IPS DF 19.7 (cell line): ENCODE data around the gene ICE1.

Source experiments
- DNase-seq: peaks from one replicate; pipeline ENCODE4 v3.0.0-alpha.2; 2013; ENCODE audit warnings: low read depth, low spot score

ICE1 gene

GRCh38 chr5:5533927-5534326 is 111.5 kb downstream of the ICE1 start:
- DNase-seq = no peak

GRCh38 chr5:5534333-5534732 is 111.9 kb downstream of the ICE1 start:
- no peak for DNase-seq

- DNase-seq = no peak
Measured at GRCh38 chr5:5536871-5537270, 114.4 kb downstream of the ICE1 start.

DNA sequence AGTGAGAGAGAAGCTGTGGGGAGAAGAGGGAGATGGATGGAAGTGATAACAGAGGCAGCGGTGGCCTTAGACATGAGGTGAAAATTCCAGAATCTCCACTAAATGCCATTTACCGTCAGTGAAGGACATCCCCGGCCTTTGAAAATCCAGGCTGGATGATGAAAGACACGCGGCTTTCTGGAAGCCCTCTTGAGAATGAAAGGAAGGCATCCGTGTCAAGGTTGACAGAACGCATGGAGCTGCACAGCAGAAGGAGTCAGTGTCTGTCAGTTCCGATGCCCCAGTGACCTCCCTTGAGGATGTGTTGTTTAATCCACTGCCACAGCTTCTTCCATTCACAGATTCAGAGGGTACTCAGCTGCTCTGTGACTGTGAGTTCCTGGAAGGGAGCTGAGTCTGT is 114.9 kb downstream of the ICE1 start:
- DNase-seq = no peak

GRCh38 chr5:5539590-5539989 is 117.1 kb downstream of the ICE1 start:
- DNase-seq = no peak
